Ovary (tissue), 3 donors: ENCODE measurements around the gene ADAM17.

Source experiments
- EP300 ChIP-seq: sonication (generic); formaldehyde crosslinking; IDR thresholded peaks from one replicate; pipeline ENCODE4 v1.6.1; 2017; ENCODE audit warnings: antibody characterized with exemption
- POLR2A ChIP-seq: fragments of 450-650 bp; IDR thresholded peaks from one replicate; pipeline ENCODE4 v1.6.1; 2017; ENCODE audit warnings: antibody characterized with exemption, mild to moderate bottlenecking, moderate library complexity
- TF ChIP-seq, protein P1 (sequence below), 3 donors: fragments of 450-650 bp in 2 of 3; fragments of 200-600 bp in 1 of 3; IDR thresholded peaks; one replicate each; pipeline versions ENCODE4 v1.5.1 to v1.8.0; 2016 to 2022; ENCODE audit warnings: antibody characterized with exemption in 3 of 3, mild to moderate bottlenecking in 1 of 3
- donor health status: DM: no; HTN: no; CAD: no.

DNA sequence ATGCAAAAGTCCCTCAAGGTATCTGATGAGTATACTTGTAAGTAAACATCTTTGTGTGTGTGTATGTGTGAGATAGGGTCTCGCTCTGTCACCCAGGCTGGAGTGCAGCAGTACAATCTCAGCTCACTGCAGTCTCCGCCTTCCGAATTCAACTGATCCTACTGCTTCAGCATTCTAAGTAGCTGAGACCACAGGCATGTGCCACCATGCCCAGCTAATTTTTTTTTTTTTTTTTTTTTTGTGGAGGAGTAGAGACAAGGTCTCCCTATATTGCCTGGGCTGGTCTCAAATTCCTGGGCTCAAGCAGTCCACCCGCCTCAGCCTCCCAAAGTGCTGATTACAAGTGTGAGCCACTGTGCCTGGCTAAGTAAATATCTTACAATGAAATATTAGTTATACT, 23.2 kb downstream of the ADAM17 start:
- TF ChIP-seq POLR2A (no peak), EP300 (no peak)
- TF ChIP-seq, protein P1, sequence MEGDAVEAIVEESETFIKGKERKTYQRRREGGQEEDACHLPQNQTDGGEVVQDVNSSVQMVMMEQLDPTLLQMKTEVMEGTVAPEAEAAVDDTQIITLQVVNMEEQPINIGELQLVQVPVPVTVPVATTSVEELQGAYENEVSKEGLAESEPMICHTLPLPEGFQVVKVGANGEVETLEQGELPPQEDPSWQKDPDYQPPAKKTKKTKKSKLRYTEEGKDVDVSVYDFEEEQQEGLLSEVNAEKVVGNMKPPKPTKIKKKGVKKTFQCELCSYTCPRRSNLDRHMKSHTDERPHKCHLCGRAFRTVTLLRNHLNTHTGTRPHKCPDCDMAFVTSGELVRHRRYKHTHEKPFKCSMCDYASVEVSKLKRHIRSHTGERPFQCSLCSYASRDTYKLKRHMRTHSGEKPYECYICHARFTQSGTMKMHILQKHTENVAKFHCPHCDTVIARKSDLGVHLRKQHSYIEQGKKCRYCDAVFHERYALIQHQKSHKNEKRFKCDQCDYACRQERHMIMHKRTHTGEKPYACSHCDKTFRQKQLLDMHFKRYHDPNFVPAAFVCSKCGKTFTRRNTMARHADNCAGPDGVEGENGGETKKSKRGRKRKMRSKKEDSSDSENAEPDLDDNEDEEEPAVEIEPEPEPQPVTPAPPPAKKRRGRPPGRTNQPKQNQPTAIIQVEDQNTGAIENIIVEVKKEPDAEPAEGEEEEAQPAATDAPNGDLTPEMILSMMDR (IDR thresholded peaks at IDR 0.05): no peak
